Measurements from ENCODE around the gene DNAJB11.

DNA sequence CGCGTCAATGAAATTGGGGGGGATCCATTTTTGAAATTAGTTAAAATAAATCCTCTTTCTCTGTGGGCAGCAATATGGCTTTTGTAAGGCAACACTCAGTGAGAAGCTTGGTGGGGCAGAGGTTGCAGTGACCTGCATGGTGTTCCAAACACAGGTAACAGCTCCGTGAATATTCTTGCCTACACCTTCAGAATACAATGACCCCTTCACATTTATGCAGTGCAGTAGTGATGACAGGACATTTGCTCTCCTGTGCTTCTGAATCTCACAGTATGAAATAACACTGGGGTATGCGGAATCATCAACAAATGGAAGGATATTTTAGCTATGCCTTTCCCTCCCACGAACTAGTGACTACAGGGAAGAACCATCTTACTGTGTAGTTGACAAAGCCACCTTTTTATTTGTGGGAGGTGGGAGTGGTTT is 49.3 kb downstream of the DNAJB11 start:
- TF ChIP-seq, protein P1, sequence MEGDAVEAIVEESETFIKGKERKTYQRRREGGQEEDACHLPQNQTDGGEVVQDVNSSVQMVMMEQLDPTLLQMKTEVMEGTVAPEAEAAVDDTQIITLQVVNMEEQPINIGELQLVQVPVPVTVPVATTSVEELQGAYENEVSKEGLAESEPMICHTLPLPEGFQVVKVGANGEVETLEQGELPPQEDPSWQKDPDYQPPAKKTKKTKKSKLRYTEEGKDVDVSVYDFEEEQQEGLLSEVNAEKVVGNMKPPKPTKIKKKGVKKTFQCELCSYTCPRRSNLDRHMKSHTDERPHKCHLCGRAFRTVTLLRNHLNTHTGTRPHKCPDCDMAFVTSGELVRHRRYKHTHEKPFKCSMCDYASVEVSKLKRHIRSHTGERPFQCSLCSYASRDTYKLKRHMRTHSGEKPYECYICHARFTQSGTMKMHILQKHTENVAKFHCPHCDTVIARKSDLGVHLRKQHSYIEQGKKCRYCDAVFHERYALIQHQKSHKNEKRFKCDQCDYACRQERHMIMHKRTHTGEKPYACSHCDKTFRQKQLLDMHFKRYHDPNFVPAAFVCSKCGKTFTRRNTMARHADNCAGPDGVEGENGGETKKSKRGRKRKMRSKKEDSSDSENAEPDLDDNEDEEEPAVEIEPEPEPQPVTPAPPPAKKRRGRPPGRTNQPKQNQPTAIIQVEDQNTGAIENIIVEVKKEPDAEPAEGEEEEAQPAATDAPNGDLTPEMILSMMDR (IDR thresholded peaks at IDR 0.05), result no peak
- TF ChIP-seq ZFX (IDR thresholded peaks at IDR 0.05; ENCODE audit: borderline replicate concordance), result no peak
